ENCODE measurements around the gene DNMT1. TPM values are rescaled to one million over a fixed set of nuclear protein-coding genes. Genes with fewer than 3 reads are reported as not detected.

Gene DNMT1
- total RNA-seq, 1 donor from 2014 or later, result 150 TPM

DNA sequence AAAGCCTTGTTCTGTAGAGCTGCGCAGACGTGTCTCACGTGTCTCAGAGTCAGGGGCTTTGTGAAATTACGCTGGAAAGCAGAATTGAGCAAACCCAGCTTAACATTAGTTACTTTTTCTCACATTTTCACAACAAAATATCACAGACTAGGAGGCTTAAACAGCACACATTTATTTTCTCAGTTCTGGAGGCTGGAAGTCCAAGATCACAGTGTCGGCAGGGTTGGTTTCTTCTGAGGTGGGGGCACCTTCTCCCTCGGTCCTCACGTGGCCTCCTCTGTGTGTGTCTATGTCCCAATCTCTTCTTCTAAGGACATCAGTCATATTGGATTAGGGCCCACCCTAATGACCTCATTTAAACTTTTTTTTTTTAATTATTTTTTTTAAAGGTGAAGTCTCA, 70.3 kb downstream of the DNMT1 start:
- Mint-ChIP-seq H3K4me1 (ENCODE audit: low read depth) (no peaks in the 10 kb centered on the region), H3K27ac (no peak overlapping the region), H3K4me3 (ENCODE audit: low read depth) (no peak overlapping the region), H3K9me3 (ENCODE audit: low read depth) (no peaks in the 10 kb centered on the region), H3K27me3 (no peaks in the 10 kb centered on the region), H3K36me3 (ENCODE audit: insufficient read depth) (peaks cover 2% of the 10 kb centered on the region)
- DNase-seq (ENCODE audit: low spot score, unreplicated experiment), result no peak
- TF ChIP-seq, protein P1, sequence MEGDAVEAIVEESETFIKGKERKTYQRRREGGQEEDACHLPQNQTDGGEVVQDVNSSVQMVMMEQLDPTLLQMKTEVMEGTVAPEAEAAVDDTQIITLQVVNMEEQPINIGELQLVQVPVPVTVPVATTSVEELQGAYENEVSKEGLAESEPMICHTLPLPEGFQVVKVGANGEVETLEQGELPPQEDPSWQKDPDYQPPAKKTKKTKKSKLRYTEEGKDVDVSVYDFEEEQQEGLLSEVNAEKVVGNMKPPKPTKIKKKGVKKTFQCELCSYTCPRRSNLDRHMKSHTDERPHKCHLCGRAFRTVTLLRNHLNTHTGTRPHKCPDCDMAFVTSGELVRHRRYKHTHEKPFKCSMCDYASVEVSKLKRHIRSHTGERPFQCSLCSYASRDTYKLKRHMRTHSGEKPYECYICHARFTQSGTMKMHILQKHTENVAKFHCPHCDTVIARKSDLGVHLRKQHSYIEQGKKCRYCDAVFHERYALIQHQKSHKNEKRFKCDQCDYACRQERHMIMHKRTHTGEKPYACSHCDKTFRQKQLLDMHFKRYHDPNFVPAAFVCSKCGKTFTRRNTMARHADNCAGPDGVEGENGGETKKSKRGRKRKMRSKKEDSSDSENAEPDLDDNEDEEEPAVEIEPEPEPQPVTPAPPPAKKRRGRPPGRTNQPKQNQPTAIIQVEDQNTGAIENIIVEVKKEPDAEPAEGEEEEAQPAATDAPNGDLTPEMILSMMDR (IDR thresholded peaks at IDR 0.05; ENCODE audit: unreplicated experiment), result no peak

DNA sequence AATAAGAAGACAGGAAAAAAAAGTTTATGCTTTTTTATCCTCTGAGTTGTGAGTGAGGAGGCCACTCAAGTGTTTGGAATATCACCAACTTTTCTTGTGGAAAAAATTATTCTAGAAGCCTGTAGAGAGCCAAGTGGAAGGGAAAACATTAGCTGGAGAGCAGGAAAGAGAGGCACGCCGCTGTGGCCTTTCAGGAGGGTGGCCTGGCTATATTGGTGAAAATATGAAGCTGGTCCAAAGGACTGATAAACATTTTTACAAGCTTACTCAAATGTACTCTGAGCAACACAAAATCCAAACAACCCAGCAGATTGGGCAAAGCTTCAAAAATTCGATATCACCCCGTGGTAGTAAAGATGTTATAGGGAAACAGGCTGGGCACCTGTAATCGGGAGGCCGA, 72.7 kb downstream of the DNMT1 start:
- Mint-ChIP-seq H3K27me3 (no peaks in the 10 kb centered on the region), H3K9me3 (ENCODE audit: low read depth) (no peaks in the 10 kb centered on the region), H3K4me1 (ENCODE audit: low read depth) (peaks cover 5% of the 10 kb centered on the region), H3K27ac (no peak overlapping the region), H3K36me3 (ENCODE audit: insufficient read depth) (peaks cover 4% of the 10 kb centered on the region), H3K4me3 (ENCODE audit: low read depth) (no peak overlapping the region)
- no peak for DNase-seq (ENCODE audit: low spot score, unreplicated experiment)
- TF ChIP-seq, protein P1 (IDR thresholded peaks at IDR 0.05; ENCODE audit: unreplicated experiment), result no peak

DNA sequence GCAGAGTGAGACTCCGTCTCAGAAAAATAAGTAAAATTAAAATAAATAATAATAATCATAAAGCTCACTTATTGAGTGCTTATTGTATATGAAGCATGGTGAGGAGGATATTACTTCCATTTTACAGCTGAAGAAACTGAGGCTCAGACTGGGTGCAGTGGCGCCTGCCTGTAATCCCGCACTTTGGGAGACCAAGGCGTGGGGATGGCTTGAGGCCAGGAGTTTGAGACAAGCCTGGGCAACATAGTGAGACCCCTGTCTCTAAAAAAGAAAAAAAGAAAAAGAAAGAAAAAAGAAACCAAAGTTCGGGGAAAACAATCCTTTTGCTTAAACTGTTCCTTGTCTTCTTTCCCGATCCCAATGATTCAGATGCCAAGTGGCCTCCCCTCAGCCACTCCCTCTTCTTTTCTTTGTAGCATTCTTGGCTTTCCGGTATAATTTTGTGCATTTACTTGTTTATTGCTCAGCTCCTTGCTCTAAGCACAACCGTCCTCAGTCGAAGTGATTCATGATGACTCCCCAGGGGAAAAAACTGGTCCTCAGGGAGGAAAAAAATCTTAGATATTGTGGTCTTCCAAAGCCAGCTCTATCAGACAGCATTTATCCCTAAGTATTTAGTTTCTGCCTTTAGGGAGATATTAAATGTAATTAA, 74.1 kb downstream of the DNMT1 start:
- Mint-ChIP-seq H3K4me3 (ENCODE audit: low read depth) (no peak overlapping the region), H3K4me1 (ENCODE audit: low read depth) (peaks cover 5% of the 10 kb centered on the region), H3K36me3 (ENCODE audit: insufficient read depth) (peaks cover 4% of the 10 kb centered on the region), H3K27ac (no peak overlapping the region), H3K27me3 (no peaks in the 10 kb centered on the region), H3K9me3 (ENCODE audit: low read depth) (no peaks in the 10 kb centered on the region)
- TF ChIP-seq, protein P1 (IDR thresholded peaks at IDR 0.05; ENCODE audit: unreplicated experiment), result no peak
- no peak for DNase-seq (ENCODE audit: low spot score, unreplicated experiment)

DNA sequence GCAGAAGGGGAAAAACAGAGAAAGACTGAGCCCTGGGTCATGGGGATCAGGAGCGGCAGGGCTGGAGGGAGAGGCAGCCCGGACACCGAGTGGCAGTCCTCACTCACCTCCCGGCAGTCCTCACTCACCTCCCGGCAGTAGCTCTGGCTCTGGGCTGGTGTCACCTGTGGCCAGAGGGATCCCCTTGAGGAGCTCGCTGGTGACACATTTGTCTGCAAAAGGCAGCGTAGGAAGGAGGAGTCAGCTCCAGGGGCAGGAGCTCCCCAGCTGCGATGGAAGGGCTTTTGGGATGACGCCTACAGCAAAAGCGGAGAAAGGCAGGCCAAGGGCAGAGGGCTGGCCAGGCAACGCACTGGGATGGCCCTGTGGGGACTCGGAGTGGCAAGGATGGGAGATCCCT, 75.8 kb downstream of the DNMT1 start:
- Mint-ChIP-seq H3K4me1 (ENCODE audit: low read depth) (peaks cover 5% of the 10 kb centered on the region), H3K4me3 (ENCODE audit: low read depth) (peak overlapping the region; percentile 95), H3K27ac (peak overlapping the region; percentile 96), H3K9me3 (ENCODE audit: low read depth) (no peaks in the 10 kb centered on the region), H3K36me3 (ENCODE audit: insufficient read depth) (peaks cover 1% of the 10 kb centered on the region), H3K27me3 (no peaks in the 10 kb centered on the region)
- TF ChIP-seq, protein P1 (IDR thresholded peaks at IDR 0.05; ENCODE audit: unreplicated experiment), result no peak
- no peak for DNase-seq (ENCODE audit: low spot score, unreplicated experiment)

DNA sequence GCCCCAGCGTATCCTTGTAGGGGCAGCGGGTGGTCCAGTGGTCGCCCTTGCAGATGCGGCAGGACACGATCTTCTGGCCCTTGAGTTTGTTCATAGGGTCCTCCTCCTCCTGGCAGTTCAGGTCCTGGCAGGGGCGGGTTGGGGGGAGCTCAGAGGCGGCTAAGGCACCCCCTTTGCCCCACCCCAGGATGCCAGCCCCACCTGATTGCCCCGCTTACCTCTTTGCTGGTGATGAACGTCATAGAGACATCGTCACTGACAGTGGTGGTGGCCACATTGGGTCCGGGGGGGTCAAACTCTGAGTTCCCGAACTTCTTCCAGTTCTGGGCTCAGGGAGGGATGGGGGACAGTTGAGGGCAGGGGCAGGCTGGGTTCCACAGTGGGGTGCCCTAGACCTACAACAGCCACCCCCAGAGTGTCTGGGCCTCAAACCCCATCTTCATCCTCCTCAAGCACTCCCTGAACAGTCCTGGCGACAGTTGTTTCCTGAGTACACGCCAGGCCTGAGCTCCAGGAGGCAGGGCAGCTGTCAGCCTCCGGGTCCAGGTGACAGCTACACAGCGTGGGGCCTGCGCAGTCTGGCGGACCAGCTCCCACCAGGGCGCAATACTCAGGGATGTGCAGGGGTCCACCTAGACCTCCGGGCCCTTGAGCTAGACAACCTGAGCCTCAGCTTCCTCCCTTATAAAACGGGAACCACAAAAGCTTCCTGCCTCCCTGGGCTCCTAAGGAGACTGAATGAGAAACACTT, 77.7 kb downstream of the DNMT1 start:
- H3K9me3 Mint-ChIP-seq (ENCODE audit: low read depth), result no peaks in the 10 kb centered on the region
- peaks cover 5% of the 10 kb centered on the region for H3K4me1 Mint-ChIP-seq (ENCODE audit: low read depth)
- DNase-seq (ENCODE audit: low spot score, unreplicated experiment), result no peak
- TF ChIP-seq, protein P1 (IDR thresholded peaks at IDR 0.05; ENCODE audit: unreplicated experiment), result no peak
- H3K27me3 Mint-ChIP-seq, result no peaks in the 10 kb centered on the region
- peak overlapping the region; percentile 19 for H3K4me3 Mint-ChIP-seq (ENCODE audit: low read depth)
- H3K36me3 Mint-ChIP-seq (ENCODE audit: insufficient read depth), result peaks cover 1% of the 10 kb centered on the region
- H3K27ac Mint-ChIP-seq, result no peak overlapping the region
